Stimulated activated CD8-positive, alpha-beta memory T cell treated with anti-CD3 and anti-CD28 coated beads, Interleukin-4, amount 100 ng/mL, for 24 hours (primary cell): ENCODE results near the gene HDDC2.
"Not testable (repeated sequence)": the region's sequence is repeated elsewhere in the genome, so short reads cannot be mapped to it uniquely, and the experiment has no call there.

Experiments
- DNase-seq: peaks from one replicate; pipeline ENCODE4 v3.0.0-alpha.2; 2020; ENCODE audit warnings: low read depth

Gene HDDC2

GRCh38 chr6:125306756-125307149, 5.0 kb upstream of the HDDC2 start:
- DNase-seq, result no peak

DNA sequence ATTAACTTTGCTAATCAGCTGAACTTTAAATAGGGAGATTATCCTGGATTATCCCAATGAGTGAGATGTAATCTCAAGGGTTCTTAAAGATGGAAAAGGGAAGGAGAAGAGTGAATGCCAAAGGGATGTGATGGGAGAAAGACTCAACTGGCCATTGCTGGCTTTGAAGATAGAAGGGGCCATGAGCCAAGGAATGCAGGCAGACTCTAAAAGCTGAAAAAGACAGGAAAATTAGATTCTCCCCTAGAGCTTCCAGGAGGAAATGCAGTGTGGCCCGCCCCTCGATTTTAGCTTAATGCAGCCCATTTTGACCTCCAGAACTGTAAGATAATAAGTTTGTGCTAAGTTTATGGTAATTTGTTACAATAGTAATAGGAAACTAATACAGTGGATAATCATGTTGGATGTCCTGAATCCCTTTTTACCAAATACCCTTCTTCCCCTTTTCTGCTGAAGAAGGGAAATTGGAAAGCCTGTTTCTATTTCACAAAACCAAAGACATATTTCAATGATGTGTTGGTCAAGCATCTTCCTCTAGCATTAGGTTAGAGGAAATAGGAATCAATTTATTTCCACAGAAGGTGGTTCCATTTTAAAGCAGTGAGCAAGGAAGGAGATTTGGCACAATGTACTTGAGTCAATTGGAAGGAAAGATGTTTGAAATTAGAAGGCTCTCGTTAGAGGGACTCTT, 3.3 kb upstream of the HDDC2 start:
- no peak for DNase-seq

DNA sequence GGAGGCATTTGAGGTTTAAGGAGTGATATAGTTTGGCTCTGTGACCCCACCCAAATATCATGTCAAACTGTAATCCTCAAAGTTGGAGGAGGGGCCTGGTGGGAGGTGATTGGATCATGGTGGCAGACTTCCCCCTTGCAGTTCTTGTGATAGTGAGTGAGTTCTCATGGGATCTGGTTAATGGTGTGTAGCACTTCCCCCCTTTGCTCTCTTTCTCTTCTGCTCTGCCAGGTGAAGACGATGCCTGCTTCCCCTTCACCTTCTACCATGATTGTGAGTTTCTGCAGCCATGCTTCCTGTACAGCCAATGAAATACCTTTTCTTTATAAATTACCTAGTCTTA, 1.7 kb upstream of the HDDC2 start:
- no peak for DNase-seq

- DNase-seq, result no peak
Measured at GRCh38 chr6:125302840-125303511, 1.2 kb upstream of the HDDC2 start.

- no peak for DNase-seq
Measured at GRCh38 chr6:125300992-125301434, 754 bp downstream of the HDDC2 start.

DNA sequence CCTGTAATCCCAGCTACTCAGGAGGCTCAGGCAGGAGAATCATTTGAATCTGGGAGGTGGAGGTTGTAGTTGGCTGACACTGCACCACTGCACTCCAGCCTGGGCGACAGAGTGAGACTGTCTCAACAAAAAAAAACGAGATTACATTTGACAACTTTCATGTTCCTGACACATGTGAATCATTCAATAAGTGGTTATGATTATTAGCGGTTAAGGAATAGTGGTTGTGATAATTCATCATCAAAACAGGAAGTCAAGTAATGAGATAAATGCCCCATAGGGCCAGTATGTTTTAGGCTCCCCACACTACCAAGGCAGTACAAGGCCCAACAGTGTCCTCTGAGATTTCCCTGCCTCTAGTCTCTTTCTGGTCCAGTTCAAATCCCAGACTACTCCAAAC, 2.5 kb downstream of the HDDC2 start:
- no peak for DNase-seq

- no peak for DNase-seq
Measured at GRCh38 chr6:125296471-125296870, 5.3 kb downstream of the HDDC2 start.

DNA sequence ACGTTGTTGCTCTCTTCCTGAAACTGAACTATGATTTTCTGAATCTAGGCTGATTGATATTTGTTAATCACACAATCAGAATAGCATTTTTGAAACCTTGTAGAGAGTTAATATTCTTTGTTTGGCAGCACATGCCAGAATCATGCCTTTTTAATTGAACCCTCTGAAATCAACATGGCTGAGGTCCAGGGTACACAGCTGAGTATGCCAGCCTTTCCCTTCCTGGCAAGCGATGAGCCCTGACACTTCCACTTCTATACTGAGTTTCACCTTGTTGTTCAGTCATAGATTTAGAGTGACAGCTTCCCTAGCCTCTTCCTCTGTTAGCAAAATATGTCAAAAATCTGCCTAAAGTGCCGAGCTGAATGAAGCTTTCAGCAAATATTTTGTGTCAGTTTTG, 6.8 kb downstream of the HDDC2 start:
- no peak for DNase-seq

- DNase-seq, result no peak
Measured at GRCh38 chr6:125294036-125294435, 7.7 kb downstream of the HDDC2 start.

GRCh38 chr6:125293587-125293986, 8.2 kb downstream of the HDDC2 start:
- no peak for DNase-seq

DNA sequence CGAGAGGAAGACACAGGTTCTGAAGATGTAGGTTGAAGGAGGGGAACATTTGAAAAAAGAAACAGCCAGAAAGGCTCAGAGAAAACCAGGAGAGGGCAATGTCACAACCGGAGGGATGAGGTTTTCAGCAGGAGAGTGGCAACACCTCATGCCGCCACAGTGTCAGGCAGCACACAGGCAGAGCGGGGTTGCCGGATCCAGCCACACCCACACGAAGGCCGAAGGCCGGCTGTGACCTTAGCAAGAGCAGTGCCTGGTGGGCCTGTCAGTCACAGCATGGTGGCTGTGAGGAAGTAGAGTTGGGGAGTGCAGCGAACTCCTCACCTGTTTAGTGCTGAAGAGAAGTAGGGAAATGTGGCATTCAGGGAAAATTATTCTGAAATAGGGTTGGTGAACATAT, 14.0 kb downstream of the HDDC2 start:
- DNase-seq, result no peak

DNA sequence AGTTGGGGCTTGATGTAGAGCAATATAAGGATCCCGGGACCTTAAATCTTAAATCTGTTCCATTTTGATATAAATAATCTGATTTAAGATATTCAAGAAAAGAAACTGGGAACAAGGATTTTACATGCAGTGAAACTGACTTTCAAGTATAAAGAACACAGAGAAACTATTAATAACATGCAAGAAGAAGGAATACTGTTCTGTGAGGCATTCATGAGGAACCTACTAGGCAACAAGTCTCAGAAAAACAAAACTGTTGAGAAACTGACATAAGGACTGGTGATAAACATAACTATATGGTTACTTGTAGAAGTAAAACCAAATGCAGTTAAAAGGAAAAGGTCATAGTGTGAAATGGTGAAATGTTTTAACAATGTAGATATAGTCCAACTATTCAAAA, 15.8 kb downstream of the HDDC2 start:
- DNase-seq, result no peak

GRCh38 chr6:125285353-125285752, 16.4 kb downstream of the HDDC2 start:
- DNase-seq, result no peak

GRCh38 chr6:125282470-125282869, 19.3 kb downstream of the HDDC2 start:
- not testable (repeated sequence) for DNase-seq

DNA sequence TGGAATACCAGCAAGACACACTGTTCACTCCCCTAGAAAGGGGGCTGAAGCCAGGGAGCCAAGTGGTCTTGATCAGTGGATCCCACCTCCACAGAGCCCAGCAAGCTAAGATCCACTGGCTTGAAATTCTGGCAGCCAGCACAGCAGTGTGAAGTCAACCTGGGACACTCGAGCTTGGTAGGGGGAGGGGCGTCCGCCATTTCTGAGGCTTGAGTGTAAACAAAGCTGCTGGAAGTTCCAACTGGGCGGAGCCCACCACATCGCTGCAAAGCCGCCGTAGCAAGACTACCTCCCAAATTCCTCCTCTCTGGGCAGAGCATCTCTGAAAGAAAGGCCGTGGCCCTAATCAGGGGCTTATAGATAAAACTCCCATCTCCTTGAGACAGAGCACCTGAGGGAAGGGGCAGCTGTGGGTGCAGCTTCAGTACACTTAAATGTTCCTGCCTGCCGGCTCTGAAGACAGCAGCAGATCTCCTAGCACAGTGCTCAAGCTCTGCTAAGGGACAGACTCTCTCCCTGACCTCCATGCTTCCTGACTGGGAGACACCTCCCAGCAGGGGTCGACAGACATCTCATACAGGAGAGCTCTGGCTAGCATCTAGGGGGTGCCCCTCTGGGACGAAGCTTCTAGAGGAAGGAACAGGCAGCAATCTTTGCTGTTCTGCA, 21.3 kb downstream of the HDDC2 start:
- not testable (repeated sequence) for DNase-seq

- no peak for DNase-seq
Measured at GRCh38 chr6:125279961-125280360, 21.8 kb downstream of the HDDC2 start.

DNA sequence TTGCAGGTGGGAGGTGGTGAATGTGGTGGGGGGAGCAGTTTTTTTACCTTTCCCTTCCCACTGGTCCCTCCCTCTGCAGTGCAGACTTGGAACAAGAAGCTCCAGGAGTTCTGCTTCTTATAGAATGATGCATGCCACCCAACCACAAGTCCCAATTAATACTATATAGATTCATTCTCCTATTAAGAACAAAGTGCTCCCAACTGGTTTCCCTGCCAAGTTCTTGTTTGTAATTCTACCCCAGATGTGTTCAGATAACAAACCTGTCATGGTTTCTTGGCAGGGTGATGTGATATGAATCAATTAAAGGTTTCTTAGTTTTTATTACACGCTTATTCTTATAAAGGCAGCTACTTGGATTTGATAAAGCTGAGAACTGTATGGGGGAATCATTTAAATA, 23.9 kb downstream of the HDDC2 start:
- no peak for DNase-seq

- no peak for DNase-seq
Measured at GRCh38 chr6:125275779-125276178, 26.0 kb downstream of the HDDC2 start.

GRCh38 chr6:125274935-125275334, 26.8 kb downstream of the HDDC2 start:
- no peak for DNase-seq

GRCh38 chr6:125273965-125274364, 27.8 kb downstream of the HDDC2 start:
- DNase-seq, result no peak

GRCh38 chr6:125273251-125273650, 28.5 kb downstream of the HDDC2 start:
- no peak for DNase-seq

DNA sequence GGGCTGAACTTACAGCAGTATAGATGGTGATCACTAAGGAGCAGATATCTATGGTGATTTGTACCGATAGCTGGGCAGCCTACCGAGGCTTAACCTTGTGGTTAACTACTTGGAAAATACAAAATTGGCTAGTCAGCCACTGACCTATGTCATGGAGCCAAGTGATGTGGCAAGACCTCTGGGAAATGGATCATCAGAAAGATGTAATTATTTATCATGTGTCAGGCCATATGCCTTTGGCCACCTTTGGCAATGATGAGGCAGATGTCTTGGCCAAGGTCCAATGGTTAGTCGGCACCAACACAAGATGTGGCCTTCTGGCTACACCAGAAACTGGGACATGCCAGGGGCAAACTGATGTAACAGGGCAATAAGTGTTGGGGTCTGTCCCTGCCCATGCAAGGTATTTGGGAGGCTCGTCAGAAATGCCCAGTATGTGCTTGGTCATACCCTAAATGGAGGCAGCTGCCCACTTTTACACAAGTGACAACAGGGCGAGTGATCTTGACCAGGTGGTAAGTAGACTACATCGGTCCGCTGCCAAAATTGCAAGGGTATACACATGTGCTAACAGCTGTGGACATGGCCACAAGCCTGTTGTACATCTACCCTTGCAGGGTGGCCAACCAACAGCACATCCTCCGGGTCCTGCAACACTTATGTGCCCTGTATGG, 30.1 kb downstream of the HDDC2 start:
- no peak for DNase-seq

DNA sequence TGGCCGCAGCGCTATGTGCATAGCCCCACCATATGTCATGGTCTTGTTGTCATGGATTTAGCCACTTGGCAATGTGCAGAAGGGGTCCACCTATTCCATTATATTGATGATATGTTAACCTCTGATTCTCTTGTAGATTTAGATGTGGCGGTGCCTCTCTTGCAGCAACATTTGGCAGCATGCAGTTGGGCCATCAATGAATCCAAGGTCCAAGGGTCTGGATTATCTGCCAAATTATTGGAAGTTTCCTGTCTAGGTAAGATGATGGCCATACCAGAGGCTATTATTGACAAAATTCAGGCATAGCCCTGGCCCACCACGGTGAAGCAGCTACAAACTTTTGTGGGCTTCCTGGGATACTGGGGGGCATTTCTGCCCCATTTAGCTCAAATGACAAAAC, 31.4 kb downstream of the HDDC2 start:
- DNase-seq, result no peak
